Thyroid gland (tissue), 4 donors: ENCODE results near the gene ZNF117.

ENCODE experiments used
- CTCF ChIP-seq, 6 experiments: fragments of 200-600 bp in 3 of 6; fragments of 450-650 bp in 3 of 6; sonication (generic) in 3 of 6; IDR thresholded peaks; one replicate each; pipeline ENCODE4 v1.5.1; 2016 to 2019; ENCODE audit warnings: antibody characterized with exemption in 6 of 6, mild to moderate bottlenecking in 2 of 6, inconsistent platforms in 1 of 6, moderate library complexity in 1 of 6
- POLR2A ChIP-seq, 2 donors: fragments of 450-650 bp; IDR thresholded peaks; one replicate each; pipeline ENCODE4 v1.6.1; 2017; ENCODE audit warnings: antibody characterized with exemption in 2 of 2, mild to moderate bottlenecking in 2 of 2, moderate library complexity in 1 of 2

GRCh38 chr7:64951250-64951848, 39.5 kb downstream of the ZNF117 start:
- TF ChIP-seq CTCF (IDR thresholded peaks at IDR 0.05) (peak; percentile 68 to 89 (median 80)), POLR2A (IDR thresholded peaks at IDR 0.05) (no peak)
